DND-41 (cell line): ENCODE results near the gene MADCAM1.
A peak's percentile ranks its signal among the peaks of the same experiment; 100 is the strongest.

Experiments
- ATAC-seq: fragments of 200-7000 bp; cut with Tn5 transposase; 3 replicates; pipeline ENCODE4 v1.9.1; 2021; ENCODE audit warnings: low read depth; ENCODE audit not compliant: insufficient read depth
- DNase-seq: peaks from one replicate; pipeline ENCODE4 v3.0.0-alpha.2; 2020
- H2AFZ ChIP-seq: 2 replicates; pipeline ENCODE4 v1.6.0; 2012; ENCODE audit warnings: low read depth, low read length
- H3K27ac ChIP-seq: 2 replicates; pipeline ENCODE4 v1.5.1; 2012; ENCODE audit warnings: low read length, inconsistent platforms
- H3K27me3 ChIP-seq: fragments of 200-600 bp; sonication (generic); 2 replicates; pipeline ENCODE4 v1.6.0; 2012; ENCODE audit warnings: low read length, mild to moderate bottlenecking, inconsistent platforms; ENCODE audit not compliant: insufficient read depth, poor library complexity
- H3K36me3 ChIP-seq: 2 replicates; pipeline ENCODE4 v1.5.1; 2012; ENCODE audit warnings: low read length, inconsistent platforms; ENCODE audit not compliant: insufficient read depth
- H3K4me1 ChIP-seq: 2 replicates; pipeline ENCODE4 v1.5.1; 2012; ENCODE audit warnings: mild to moderate bottlenecking, low read length; ENCODE audit not compliant: insufficient read depth
- H3K4me2 ChIP-seq: 2 replicates; pipeline ENCODE4 v1.6.0; 2012; ENCODE audit warnings: mild to moderate bottlenecking, moderate library complexity, low read length, inconsistent platforms; ENCODE audit not compliant: insufficient read depth
- H3K4me3 ChIP-seq, 2 experiments: fragments of 200-600 bp in 1 of 2; shearing (Covaris generic) in 1 of 2; 2 replicates each; pipeline ENCODE4 v1.5.1; 2012 to 2016; ENCODE audit warnings: inconsistent platforms in 2 of 2, low read length in 2 of 2, mild to moderate bottlenecking in 2 of 2, low read depth in 1 of 2, moderate library complexity in 1 of 2
- H3K79me2 ChIP-seq: 2 replicates; pipeline ENCODE4 v1.6.0; 2012; ENCODE audit warnings: low read length, inconsistent platforms; ENCODE audit not compliant: insufficient read depth
- H3K9ac ChIP-seq: 2 replicates; pipeline ENCODE4 v1.6.0; 2012; ENCODE audit warnings: low read depth, mild to moderate bottlenecking, inconsistent platforms, low read length, moderate library complexity
- H3K9me3 ChIP-seq: 2 replicates; pipeline ENCODE4 v1.5.1; 2012; ENCODE audit warnings: low read length, moderate library complexity, mild to moderate bottlenecking, inconsistent platforms; ENCODE audit not compliant: insufficient read depth, severe bottlenecking
- H4K20me1 ChIP-seq: 2 replicates; pipeline ENCODE4 v1.6.0; 2012; ENCODE audit warnings: low read length; ENCODE audit not compliant: insufficient read depth
- EZH2 ChIP-seq: IDR thresholded peaks from 3 replicates; pipeline ENCODE4 v1.6.1; 2012; ENCODE audit warnings: borderline replicate concordance, low read depth, mild to moderate bottlenecking, moderate library complexity, low read length, inconsistent platforms; ENCODE audit not compliant: severe bottlenecking
- TF ChIP-seq, protein P1 (sequence below): IDR thresholded peaks from 2 replicates; pipeline ENCODE4 v1.5.1; 2012; ENCODE audit warnings: borderline replicate concordance, low read length, moderate library complexity, mild to moderate bottlenecking; ENCODE audit not compliant: poor library complexity, severe bottlenecking; ENCODE audit errors: extremely low read depth

MADCAM1 gene

DNA sequence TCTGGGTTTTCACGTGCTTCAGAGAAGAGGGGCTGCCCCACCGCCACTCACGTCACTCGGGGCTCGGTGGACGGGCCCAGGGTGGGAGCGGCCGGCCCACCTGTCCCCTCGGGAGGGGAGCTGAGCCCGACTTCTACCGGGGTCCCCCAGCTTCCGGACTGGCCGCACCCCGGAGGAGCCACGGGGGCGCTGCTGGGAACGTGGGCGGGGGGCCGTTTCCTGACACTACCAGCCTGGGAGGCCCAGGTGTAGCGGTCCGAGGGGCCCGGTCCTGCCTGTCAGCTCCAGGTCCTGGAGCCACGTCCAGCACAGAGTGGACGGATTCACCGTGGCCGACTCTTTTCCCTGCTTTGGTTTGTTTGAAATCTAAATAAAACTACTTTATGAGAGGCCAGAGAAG, 45.4 kb downstream of the MADCAM1 start:
- H3K9ac ChIP-seq = no peak overlapping the region
- no peak overlapping the region for H3K4me3 ChIP-seq
- peaks cover 53% of the 10 kb centered on the region for H3K36me3 ChIP-seq
- no peak overlapping the region for H3K4me2 ChIP-seq
- H3K27ac ChIP-seq = no peak overlapping the region
- H3K27me3 ChIP-seq = no peaks in the 10 kb centered on the region
- H4K20me1 ChIP-seq = peaks cover 36% of the 10 kb centered on the region
- H2AFZ ChIP-seq = no peak overlapping the region
- H3K9me3 ChIP-seq = no peaks in the 10 kb centered on the region
- no peak for TF ChIP-seq EZH2
- TF ChIP-seq, protein P1, sequence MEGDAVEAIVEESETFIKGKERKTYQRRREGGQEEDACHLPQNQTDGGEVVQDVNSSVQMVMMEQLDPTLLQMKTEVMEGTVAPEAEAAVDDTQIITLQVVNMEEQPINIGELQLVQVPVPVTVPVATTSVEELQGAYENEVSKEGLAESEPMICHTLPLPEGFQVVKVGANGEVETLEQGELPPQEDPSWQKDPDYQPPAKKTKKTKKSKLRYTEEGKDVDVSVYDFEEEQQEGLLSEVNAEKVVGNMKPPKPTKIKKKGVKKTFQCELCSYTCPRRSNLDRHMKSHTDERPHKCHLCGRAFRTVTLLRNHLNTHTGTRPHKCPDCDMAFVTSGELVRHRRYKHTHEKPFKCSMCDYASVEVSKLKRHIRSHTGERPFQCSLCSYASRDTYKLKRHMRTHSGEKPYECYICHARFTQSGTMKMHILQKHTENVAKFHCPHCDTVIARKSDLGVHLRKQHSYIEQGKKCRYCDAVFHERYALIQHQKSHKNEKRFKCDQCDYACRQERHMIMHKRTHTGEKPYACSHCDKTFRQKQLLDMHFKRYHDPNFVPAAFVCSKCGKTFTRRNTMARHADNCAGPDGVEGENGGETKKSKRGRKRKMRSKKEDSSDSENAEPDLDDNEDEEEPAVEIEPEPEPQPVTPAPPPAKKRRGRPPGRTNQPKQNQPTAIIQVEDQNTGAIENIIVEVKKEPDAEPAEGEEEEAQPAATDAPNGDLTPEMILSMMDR = no peak
- DNase-seq = no peak
- no peaks in the 10 kb centered on the region for H3K4me1 ChIP-seq
- no peaks in the 10 kb centered on the region for H3K79me2 ChIP-seq
- no peak for ATAC-seq

DNA sequence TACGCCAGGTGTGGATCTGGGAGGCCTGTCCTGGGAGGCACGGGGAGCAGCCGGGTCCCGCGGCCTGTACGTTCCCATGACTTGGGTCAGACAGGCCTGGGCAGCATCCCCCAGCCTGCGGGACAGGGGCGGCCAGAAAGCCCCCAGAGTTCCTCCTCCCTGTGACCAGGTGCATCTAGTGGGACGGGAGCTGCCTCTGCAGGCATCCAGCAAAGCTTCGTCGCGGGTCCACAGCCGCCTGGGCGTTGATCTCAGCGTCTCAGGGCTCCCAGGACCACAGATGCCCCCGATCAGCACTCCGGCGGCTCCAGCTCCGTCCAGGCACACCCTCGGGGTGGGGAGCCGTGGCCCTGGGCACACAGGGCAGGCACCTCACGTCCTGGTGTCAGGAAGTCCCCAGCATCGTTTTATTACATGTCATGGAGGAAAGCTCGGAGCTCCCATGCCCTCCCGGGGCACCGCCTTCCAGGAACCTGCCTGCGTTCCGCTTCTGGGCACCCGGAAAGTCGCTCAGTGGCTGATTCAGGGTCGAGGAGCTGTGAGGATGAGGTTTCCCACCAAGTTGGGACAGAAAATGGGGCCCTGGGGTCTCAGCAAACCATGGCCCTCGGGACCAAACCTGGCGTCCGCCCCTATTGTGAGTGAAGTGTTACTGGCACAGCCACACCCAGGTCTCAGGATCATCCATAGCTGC, 46.0 kb downstream of the MADCAM1 start:
- Histone ChIP-seq H3K4me1 (no peaks in the 10 kb centered on the region), H3K4me3 (no peak overlapping the region), H3K79me2 (no peaks in the 10 kb centered on the region), H3K36me3 (peaks cover 47% of the 10 kb centered on the region), H2AFZ (no peak overlapping the region), H3K9me3 (no peaks in the 10 kb centered on the region), H3K27me3 (no peaks in the 10 kb centered on the region), H3K27ac (no peak overlapping the region), H3K9ac (no peak overlapping the region), H3K4me2 (no peak overlapping the region), H4K20me1 (peaks cover 36% of the 10 kb centered on the region)
- TF ChIP-seq, protein P1 = no peak
- DNase-seq (no peak), ATAC-seq (no peak)

DNA sequence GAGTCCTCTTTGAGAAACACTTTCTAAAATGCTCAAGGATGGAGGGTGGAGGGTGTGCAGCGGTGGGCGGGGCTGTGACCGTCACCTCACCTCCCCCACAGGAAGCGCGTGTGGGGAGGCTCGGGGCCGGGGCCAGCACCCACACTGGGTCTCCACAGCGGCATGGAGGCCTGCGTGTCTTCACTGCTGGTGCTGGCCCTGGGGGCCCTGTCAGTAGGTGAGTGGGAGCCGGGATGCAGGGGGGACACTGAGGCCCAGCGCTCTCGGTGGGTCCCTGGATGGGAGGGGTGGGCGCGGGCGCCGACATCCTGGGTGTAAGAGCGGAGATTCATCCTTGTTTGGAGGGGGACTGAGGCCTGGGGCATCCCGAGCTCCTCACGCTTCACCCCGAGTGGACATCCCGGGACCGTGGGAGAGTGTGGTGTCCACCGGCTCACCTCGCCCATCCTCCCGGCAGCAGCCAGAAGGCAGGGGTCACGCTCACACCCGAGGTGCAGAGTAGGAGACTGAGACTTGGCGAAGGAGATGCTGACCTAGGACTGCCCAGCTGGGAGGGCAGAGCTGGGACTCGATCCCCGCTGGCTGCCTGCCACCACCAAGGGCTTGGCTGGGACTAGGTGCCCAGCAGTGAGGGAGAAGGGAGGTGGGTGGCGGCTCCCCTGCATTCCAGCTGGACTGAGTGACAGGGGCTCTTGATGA, 47.8 kb downstream of the MADCAM1 start, which contains the start of gene GZMM:
TSS of gene GZMM (plus strand) at position 144 of the 699 bp plus-strand sequence. CDS start at position 163, 19 bp downstream.
- no peak within 1 kb of the TSS for H3K9ac ChIP-seq
- TF ChIP-seq, protein P1 = no peak
- no peak for TF ChIP-seq EZH2
- ATAC-seq = peak; percentile 71

More for the DNA sequence above, 47.8 kb downstream of the MADCAM1 start, which contains the start of gene GZMM:
- H3K4me3 ChIP-seq = no peak within 1 kb of the TSS
- no peaks in the 10 kb centered on the region for H3K9me3 ChIP-seq
- peaks cover 25% of the 10 kb centered on the region; the same call in 1 of the 2 replicates for H4K20me1 ChIP-seq
- peaks cover 31% of the 10 kb centered on the region for H3K36me3 ChIP-seq
- H3K4me2 ChIP-seq = no peak within 1 kb of the TSS
- no peaks in the 10 kb centered on the region for H3K4me1 ChIP-seq
- H2AFZ ChIP-seq = no peak within 1 kb of the TSS
- no peaks in the 10 kb centered on the region for H3K79me2 ChIP-seq
- peak; percentile 47 for DNase-seq
- H3K27me3 ChIP-seq = no peaks in the 10 kb centered on the region
- no peak within 1 kb of the TSS for H3K27ac ChIP-seq
